Muscle of back (tissue), 11 donors: Measurements from ENCODE around the gene CHN2. TPM values are rescaled to one million over a fixed set of nuclear protein-coding genes. Genes with fewer than 3 reads are reported as not detected.

Experiments
- DNase-seq, 3 donors: peaks; one replicate each; pipeline versions ENCODE4 v3.0.0 to v3.0.0-alpha.2; 2013
- polyA plus RNA-seq, 10 donors: library from polyadenylated mRNA; unstranded; fragments of 120-200 nt; gene quantifications; one replicate each; pipeline ENCODE4 v1.2.1, GENCODE V29; 2013; ENCODE audit not compliant: insufficient read length in 10 of 10

The CHN2 gene
- polyA plus RNA-seq, 10 donors = 7.6 to 14.6 (median 11.3) TPM

DNA sequence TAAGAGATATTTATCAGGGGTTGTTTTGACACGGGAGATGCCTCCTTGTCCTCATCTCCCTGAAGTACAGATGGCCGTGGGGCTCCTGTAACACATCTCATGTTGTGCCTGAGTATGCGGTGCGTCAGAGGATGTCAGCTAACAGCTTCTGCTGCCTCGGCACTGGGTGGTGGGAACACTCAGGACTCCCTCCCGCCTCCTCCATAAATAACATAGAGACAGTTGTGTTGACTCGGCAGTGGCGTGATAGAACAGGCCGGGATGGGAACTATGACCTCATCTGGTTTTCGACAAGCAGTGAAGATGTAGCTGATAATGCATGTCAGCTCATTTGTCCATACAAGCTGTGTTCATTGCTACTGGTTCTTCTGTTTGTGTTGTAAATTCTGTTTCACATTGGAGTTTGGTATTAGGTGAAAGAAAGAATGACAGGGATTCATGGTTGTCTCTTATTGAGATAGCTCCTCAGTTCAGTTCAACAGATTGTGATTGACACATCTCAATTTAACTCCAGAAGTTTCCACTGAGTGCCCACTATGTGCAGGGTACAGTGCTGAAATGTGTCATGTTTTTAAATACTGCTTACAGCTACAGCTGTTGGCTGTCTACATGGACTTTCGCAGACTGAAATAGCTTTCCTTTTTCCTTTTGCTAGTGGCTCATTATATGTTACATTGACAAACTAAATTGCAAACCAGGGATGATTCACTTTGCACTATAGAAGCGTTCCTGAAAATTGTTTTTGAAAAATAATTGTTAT lies 87.4 kb downstream of the CHN2 start:
- peak; percentile 43 to 70 (median 62) for DNase-seq

DNA sequence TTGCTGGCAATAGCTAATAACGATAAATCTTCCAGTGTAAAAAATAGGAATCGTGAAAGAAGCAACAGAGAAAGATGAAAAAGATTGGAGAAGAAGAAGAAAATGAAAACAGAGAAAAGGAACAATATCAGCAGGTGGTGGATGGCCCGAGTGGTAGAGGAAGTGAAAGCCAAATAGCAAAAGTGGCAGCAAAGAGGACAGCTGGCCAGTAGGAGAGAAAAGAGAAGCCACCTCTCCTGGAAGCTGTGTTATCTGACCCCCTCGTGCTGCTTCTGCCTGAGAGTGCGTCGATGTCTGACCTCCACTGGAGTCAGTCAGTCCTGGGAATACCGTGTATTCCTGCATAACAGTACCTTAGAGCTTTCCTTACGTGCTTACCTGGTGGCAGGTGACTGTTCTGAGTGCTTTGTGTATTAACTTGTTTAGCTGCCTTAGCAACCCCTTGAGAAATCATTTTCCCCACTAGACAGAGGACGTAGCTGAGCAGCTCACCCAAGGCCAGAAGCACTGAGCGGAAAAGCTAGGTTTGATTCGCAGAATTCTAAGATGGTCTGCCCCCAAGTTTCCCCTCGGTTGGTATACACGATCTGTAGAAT lies 88.3 kb downstream of the CHN2 start:
- peak in 1 of 3 donors; percentile 29 for DNase-seq

- no peak for DNase-seq
Measured at GRCh38 chr7:29284696-29285443, 90.3 kb downstream of the CHN2 start.

DNA sequence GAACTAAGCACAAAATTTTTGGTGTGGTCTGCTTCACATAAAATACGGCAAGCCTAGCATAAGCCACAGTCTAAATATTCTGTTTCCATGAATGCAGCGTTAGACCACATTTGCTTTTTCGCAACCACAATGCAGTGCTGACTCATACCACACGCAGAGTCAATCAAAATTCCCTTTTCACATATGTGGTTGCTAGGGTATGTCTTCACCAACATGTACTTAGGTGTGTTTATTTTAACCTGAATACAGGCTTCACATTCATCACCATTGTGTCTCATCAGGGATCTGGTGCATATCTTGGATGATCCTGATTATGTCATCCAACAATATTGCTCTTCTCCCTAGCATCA lies 90.8 kb downstream of the CHN2 start:
- DNase-seq = peak in 2 of 3 donors; percentile 22 to 90

DNA sequence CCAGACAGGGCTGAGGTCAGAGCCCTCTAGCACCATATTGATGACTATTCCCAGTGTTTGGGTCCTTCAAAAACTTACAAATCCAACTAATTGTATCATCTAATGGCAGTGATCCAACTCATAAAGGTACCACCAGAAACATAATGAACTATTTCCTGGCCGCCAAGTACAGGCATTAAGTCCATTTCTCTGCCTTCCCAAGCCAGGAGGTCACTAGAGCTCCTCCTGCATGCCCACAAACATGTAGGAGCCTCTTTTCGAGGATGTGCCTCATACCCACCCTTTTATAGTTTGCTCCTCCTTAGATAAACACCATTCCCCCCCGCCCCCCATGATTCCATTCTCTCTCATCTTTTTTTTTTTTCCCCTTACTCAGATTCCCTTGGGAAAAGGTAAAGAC lies 91.3 kb downstream of the CHN2 start:
- no peak for DNase-seq

- peak in 2 of 3 donors; percentile 23 to 69 for DNase-seq
Measured at GRCh38 chr7:29287366-29287765, 92.8 kb downstream of the CHN2 start.

DNA sequence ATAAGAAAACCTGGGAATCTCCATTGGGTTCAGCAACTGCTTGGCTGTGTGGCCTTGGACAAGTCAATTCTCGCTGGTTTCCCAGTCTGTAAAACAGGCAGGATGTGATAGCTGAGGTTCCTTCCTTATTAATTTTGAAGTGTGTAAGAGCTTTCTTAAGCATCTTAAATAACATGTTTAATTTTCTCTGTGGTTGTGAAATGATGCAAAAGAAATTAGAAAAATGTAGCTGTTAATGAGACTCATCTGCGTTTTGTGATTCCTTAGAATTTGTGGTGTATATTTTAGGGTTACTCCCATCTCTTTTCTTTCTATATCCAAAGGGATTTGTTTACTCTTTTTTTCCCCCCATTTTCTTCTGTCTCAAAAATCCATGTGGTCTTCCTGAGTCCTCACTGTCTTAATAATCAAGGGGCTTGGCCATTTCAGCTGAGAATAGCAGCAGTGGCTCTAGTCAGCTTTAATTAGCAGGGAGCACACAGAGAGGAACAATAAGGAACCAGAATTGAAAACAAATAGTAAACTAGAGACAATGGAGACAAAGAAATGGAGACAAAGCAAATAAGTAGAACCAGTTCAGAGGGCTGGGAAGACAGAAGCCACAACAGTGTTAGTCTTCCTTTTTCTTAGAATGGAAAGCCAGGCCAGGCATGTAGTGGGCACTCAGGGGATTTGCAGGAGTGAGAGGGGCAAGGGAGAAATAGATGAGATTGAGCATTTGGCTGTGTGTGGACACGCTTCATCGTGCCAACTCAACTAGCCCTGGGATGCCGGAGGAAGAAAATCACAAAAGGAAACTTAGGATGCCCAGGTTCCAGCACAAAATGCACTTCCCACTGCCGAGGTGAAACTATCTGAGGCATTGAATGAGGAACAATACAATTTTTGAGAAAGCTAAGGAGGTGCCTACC lies 93.9 kb downstream of the CHN2 start:
- DNase-seq = no peak

GRCh38 chr7:29289156-29290021 lies 94.8 kb downstream of the CHN2 start:
- DNase-seq = peak; percentile 64 to 75 (median 69)

GRCh38 chr7:29290829-29291228 lies 96.3 kb downstream of the CHN2 start:
- no peak for DNase-seq

GRCh38 chr7:29291723-29292618 lies 97.4 kb downstream of the CHN2 start:
- no peak for DNase-seq

GRCh38 chr7:29292886-29293658 lies 98.5 kb downstream of the CHN2 start:
- DNase-seq = no peak

DNA sequence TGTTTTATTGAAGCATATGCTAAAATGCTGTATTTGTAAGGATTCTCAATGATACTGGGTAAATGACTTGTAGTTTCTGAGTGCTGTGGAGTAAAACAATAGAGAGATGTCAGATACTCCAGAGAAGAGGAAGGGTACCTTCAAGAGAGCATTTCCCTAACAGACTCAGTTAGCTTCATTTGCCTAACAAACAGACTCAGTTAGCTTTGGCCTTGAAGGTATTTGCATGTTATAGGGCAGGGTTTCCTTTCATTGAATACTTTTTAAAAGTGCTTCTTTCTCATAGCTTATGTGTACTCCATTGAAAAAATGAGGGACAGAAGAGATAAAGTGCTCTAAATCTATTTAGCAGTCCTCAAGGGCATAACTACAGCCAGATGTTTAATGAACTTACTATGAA lies 101.8 kb downstream of the CHN2 start:
- DNase-seq = no peak

DNA sequence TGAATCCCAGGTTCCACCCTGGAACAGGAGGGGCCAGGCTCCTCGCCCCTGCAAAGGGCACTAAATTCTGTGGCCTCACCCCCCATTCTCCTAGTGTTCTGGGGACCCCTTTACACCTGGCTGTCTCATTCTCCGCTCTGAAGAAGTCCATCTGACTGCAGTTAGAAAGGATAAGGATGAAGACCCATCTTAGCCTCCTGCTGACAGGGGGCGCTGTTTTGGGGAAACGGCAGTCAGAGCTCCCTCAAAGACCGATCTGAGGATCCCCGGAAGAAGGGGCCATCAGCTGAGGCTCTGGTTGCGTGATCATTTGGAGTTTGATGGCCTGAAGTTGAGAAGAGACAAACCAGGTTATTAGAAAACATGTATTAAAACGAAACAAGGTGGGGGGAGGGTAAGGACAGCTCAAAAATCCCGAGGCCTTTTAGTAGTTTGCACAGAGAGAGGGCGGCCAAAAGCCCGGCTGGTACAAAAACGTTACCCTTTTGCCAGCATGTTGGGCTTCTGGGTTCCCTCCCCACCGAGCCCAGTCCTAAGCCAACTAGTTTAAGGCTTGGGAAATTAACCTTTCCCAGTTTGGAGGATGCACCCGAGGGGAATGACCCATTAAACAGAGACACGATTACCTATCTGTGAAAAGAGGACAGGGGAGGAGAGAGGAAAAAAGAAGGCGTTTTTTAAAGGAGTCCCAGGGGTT lies 102.8 kb downstream of the CHN2 start:
- no peak for DNase-seq

GRCh38 chr7:29299086-29299485 lies 104.5 kb downstream of the CHN2 start:
- DNase-seq = no peak

- peak in 1 of 3 donors; percentile 17 for DNase-seq
Measured at GRCh38 chr7:29300026-29300480, 105.5 kb downstream of the CHN2 start.

DNA sequence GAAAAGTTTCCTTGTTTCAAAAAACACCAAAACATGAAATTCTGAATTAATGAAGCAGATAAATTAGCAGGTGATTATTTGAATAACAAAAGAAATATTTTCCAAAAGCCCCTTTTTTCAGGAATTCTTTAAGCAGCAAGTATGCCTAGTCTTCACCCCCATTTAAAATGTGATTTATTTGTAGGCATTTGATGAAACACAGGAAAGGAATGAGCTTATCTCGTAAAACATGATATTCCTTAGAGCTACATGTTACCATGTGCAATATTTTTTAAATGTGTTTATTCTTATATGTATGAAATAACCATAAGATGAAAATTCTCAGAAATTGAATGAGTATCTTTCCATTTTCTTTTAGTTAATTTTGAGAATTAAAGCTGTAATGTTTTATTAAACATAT lies 106.1 kb downstream of the CHN2 start:
- no peak for DNase-seq

- peak in 1 of 3 donors; percentile 41 for DNase-seq
Measured at GRCh38 chr7:29302666-29303395, 108.3 kb downstream of the CHN2 start.
